ENCODE measurements around the gene IL1RAPL1.
A peak's percentile ranks its signal among the peaks of the same experiment; 100 is the strongest.
"Not testable (repeated sequence)": the region's sequence is repeated elsewhere in the genome, so short reads cannot be mapped to it uniquely, and the experiment has no call there.

IL1RAPL1 gene

GRCh38 chrX:29110041-29110440, 522.8 kb downstream of the IL1RAPL1 start:
- DNase-seq (ENCODE audit: low read depth, low spot score) = no peak

GRCh38 chrX:29113221-29113620, 526.0 kb downstream of the IL1RAPL1 start:
- DNase-seq (ENCODE audit: low read depth, low spot score) = no peak

DNA sequence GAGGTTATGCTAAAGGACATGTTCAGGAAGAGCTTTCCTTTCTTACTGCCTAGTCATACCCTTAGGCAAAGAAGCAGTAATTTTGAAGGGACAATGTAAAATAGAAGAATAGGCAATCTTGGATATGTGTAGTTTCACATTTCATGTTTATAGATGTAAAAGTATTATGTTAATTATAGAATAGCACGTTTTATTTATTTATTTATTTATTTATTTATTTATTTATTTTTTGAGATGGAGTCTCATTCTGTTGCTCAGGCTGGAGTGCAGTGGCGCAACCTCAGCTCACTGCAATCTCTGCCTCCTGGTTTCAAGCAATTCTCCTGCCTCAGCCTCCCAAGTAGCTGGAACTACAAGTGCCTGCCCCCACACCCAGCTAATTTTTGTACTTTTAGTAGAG, 535.6 kb downstream of the IL1RAPL1 start:
- not testable (repeated sequence) for DNase-seq (ENCODE audit: low read depth, low spot score)

GRCh38 chrX:29130905-29131304, 543.7 kb downstream of the IL1RAPL1 start:
- DNase-seq (ENCODE audit: low read depth, low spot score) = no peak

DNA sequence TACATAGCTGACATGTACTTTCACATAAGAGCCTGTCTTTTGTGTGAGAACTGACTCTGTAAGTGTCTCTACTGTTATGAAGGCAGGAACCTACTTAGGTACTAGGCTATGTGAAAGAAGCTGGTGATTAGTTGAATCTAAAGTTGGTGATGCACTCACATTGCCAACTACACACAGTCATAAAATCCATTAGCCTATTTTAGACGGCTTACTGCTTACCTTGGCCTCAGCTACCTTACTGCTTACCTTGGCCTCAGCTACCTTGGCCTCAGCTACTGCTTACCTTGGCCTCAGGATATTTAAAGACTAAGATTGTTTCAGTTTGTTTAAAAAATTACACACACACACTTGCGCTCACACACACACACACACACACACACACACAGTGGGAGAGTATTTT, 549.7 kb downstream of the IL1RAPL1 start:
- no peak for DNase-seq (ENCODE audit: low read depth, low spot score)

GRCh38 chrX:29138003-29138402, 550.8 kb downstream of the IL1RAPL1 start:
- DNase-seq (ENCODE audit: low read depth, low spot score) = no peak

DNA sequence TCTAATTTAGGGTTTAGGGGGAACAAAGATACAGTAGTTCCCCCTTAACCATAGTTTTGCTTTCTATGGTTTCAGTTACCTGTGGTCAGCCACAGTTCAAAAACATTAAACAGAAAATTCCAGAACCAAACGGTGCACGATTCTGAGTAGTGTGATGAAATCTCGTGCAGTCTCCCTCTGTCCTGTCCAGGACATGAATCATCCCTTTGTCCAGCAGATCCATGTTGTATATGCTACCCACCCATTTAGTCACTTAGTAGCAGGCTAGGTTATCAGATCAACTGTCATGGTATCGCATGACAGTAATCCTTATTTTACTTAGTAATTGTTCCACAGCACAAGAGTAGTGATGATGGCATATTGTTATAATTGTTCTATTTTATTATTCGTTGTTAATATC, 556.1 kb downstream of the IL1RAPL1 start:
- DNase-seq (ENCODE audit: low read depth, low spot score) = no peak

DNA sequence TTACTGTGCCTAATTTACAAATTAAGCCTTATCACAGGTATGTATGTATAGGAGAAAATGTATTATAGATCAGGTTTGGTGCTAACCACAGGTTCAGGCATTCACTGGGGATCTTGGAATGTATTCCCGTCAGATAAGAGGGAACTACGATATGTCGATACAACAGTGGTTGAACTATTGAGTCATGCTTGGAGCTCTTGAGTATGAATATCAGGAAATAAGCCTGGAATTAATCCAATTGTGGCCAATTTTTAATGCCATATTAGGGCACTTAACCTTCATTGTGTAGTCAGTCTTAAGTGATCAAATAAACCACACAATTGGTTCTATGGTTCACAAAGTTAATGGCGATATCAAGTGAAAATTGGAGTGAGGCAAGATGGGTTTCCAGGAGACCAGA, 556.5 kb downstream of the IL1RAPL1 start:
- DNase-seq (ENCODE audit: low read depth, low spot score) = no peak

DNA sequence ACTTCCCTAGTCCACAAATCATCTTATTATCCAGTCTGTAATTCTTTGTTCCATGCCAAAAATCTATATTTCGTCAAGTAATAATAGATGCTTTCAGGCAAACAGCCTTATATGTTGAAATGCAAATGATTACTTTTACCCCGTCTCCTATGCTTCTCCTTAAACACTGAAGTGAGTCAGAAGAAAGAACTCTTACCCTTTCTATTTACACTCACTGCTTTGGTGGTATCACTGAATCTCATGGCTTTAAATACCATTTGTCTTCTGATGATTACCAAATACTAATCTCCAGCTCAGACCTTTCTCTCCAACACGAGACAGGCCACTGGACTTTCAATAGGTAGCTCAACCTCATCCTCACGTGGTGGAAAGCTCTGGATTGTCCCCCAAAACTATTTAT, 558.1 kb downstream of the IL1RAPL1 start:
- no peak for DNase-seq (ENCODE audit: low read depth, low spot score)

DNA sequence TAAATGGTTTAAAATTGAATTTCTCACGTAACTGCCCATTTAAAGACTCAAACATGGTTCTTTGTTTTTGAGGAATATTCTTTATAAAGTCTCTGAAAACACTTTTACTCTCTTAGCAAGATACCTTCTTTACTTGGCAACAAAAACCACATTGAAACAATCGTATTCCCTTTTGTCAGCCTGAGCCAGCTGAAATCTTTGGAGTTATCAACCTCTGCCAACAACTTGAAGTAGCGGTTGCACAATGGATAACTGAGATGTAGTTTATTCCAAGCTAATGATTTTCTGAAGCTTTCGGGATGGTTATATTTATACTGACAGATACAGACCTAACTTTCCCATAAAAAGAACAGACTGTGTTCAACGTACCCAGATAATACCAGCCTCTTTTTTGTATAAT, 561.3 kb downstream of the IL1RAPL1 start:
- no peak for DNase-seq (ENCODE audit: low read depth, low spot score)

DNA sequence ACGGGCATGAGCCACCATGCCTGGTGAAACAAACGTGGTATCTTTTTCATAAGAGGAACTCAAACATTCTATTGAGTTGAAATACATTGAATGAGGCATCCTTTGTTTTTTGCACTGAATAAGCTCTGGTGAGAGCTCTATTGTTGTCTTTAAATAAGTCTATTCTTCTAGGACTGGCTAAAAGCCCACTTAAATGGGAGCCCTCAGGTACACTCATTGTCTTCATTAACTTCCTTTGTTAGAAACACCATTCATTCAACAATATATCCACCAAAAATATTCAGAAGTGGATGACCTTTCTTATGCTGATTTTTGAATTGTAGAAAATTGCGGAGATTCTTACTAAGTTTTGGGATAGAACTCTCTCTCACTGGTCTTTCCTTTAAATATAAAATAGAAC, 568.0 kb downstream of the IL1RAPL1 start:
- no peak for DNase-seq (ENCODE audit: low read depth, low spot score)

GRCh38 chrX:29172880-29173279, 585.6 kb downstream of the IL1RAPL1 start:
- peak; percentile 26 for DNase-seq (ENCODE audit: low read depth, low spot score)

- no peak for DNase-seq (ENCODE audit: low read depth, low spot score)
These were observed 600.0 kb downstream of the IL1RAPL1 start for GRCh38 chrX:29187264-29187663.

DNA sequence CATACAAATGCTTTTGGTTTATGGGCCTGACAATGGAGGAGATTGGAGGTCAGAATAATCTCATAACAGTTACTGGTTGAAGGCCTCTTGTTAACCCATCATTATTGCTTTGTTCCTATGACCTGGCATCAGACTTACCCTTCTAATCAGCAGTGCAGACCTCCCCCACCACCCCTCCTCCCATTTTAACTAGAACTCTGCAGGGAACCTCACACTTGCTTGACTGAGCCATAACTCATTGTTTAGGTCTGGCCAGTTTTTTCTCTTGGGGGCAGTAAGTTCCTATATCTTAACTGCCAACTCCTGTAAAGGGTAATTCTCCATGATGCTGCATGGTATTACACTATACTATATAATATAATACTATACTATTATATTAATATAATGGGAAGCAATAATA, 609.3 kb downstream of the IL1RAPL1 start:
- no peak for DNase-seq (ENCODE audit: low read depth, low spot score)

DNA sequence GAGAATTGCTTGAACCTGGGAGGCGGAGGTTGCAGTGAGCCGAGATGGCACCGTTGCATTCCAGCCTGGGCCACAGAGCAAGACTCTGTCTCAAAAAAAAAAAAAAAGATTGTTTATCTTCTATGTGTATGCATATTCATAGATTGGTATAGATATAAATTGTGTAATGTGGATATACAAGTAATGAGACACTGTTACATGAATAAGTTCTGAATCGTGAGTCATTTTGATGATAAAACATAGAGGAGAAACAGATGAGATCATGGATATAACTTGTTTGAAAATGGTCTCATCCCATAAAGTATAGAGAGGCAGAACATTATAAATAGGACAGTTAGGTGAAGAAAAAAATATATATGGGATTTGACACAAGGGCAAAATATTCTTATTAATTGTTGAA, 628.0 kb downstream of the IL1RAPL1 start:
- DNase-seq (ENCODE audit: low read depth, low spot score) = no peak

GRCh38 chrX:29225670-29226069, 638.4 kb downstream of the IL1RAPL1 start:
- DNase-seq (ENCODE audit: low read depth, low spot score) = peak; percentile 5

GRCh38 chrX:29229802-29230201, 642.6 kb downstream of the IL1RAPL1 start:
- peak; percentile 31 for DNase-seq (ENCODE audit: low read depth, low spot score)

- peak; percentile 1 for DNase-seq (ENCODE audit: low read depth, low spot score)
These were observed 644.6 kb downstream of the IL1RAPL1 start for GRCh38 chrX:29231800-29232199.

- peak; percentile 3 for DNase-seq (ENCODE audit: low read depth, low spot score)
These were observed 646.4 kb downstream of the IL1RAPL1 start for GRCh38 chrX:29233592-29234183.

DNA sequence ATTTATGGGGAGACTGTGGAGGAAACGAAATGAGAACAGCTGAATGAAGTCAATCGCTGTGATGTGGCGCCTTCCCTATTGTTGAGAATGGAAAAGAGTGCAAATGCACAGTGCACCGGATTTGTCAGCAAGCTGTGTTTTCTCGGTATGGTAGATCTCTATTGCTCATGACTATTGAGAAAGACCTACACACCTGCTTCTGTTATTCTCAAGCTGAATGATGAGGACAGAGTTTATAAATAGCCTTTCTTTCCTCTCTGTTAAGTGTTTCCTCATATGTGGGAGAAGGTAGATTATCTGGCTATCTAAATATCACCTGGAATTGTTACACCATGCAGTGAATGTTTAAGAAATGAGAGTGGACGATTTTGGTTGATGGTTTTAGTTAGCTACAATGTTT, 650.7 kb downstream of the IL1RAPL1 start:
- DNase-seq (ENCODE audit: low read depth, low spot score) = no peak

GRCh38 chrX:29241809-29242208, 654.6 kb downstream of the IL1RAPL1 start:
- no peak for DNase-seq (ENCODE audit: low read depth, low spot score)

DNA sequence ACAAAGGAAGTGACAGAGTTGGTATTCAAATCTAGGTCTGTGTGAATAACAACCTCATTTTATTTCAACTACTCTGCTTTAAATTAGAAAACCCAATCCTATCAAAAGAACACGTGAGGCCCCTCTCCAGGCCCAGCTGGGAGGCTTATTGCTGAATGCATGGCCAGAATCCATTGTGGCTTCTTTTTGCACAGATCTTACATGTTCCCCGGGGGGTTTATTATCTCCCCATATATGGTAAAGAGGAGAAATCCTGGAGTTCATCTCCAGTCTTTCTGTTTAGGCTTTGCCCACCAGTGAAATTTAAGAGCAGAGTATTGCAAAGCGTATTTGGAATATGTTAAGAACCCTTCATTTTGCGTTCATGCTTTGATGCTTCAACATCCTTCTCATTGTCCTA, 655.6 kb downstream of the IL1RAPL1 start:
- DNase-seq (ENCODE audit: low read depth, low spot score) = no peak

DNA sequence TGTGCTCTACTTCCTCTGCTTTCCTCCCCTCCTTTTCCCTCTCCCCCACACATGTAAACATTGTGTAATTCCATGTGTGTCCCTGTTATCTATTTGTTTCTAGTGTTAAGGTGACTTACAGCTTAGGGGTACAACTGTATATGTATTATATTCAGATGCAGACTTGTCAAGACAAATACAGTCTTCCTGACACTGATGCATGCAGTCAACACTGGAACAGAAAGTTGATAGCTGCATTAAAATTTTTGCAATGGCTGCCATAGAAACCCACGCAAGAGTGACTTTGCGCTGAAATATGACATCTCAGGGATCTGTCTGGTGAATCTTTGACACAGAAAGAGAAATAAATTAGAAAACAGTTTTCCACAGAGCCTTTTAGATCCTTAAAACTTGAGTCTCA, 656.7 kb downstream of the IL1RAPL1 start:
- no peak for DNase-seq (ENCODE audit: low read depth, low spot score)

DNA sequence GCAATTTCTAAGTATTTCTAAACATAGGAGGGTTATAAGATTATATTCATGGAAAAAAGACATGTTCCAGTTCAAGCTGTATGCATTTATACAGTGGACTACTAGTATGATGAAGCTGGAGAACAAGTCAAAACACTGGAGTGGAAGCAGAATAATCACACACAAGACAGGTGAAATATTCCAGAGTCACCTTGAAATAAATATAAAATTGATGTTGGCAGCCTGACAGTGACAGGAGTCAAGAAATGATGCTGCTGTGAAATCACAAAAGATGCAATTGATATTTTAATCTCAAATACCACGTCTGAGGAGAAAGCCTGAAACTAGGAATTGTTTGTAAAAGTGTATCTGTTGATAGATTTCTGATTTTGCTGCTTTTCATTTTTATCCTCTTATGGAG, 667.3 kb downstream of the IL1RAPL1 start:
- no peak for DNase-seq (ENCODE audit: low read depth, low spot score)

All from astrocyte of the hippocampus (primary cell).